OCI-LY7 (cell line): Measurements from ENCODE around the gene KLHL25. TPM values are rescaled to one million over a fixed set of nuclear protein-coding genes. Genes with fewer than 3 reads are reported as not detected.
A peak's percentile ranks its signal among the peaks of the same experiment; 100 is the strongest.

Experiments
- BruUV-seq: library from RNA; stranded (reverse); fragments of 400-500 nt; replicated peaks from 2 replicates; lab custom pipeline; 2021; lab: Mats Ljungman, UMichigan
- CTCF ChIA-PET: fragments of 300-600 bp; sonication (Branson Sonifier 250); formaldehyde crosslinking; loops from one replicate; lab custom pipeline; 2022; ENCODE audit warnings: antibody characterized with exemption; ENCODE audit not compliant: unreplicated experiment; lab: Charles Lee
- POLR2A ChIA-PET: fragments of 300-600 bp; sonication (Branson Sonifier 250); formaldehyde crosslinking; loops from one replicate; lab custom pipeline; 2022; ENCODE audit warnings: antibody characterized with exemption; lab: Charles Lee
- DNase-seq: peaks from one replicate; pipeline ENCODE4 v3.0.0-alpha.2; 2015; ENCODE audit warnings: low spot score
- H2AFZ ChIP-seq: fragments of 200-600 bp; sonication (generic), shearing (Covaris generic); 2 replicates; pipeline ENCODE4 v1.6.1; 2014; ENCODE audit warnings: mild to moderate bottlenecking, antibody characterized with exemption, low read length, moderate library complexity
- H3K27ac ChIP-seq: fragments of 200-600 bp; sonication (generic); 2 replicates; pipeline ENCODE4 v1.5.1; 2014; ENCODE audit warnings: mixed run types, low read depth, mild to moderate bottlenecking, moderate library complexity, low read length, inconsistent platforms; ENCODE audit not compliant: poor library complexity, severe bottlenecking
- H3K36me3 ChIP-seq: fragments of 200-600 bp; sonication (generic); 2 replicates; pipeline ENCODE4 v1.6.1; 2014; ENCODE audit warnings: mild to moderate bottlenecking, antibody characterized with exemption, low read length, moderate library complexity, mixed read lengths; ENCODE audit not compliant: insufficient read depth
- H3K4me1 ChIP-seq: fragments of 200-600 bp; sonication (generic); 2 replicates; pipeline ENCODE4 v1.5.1; 2014; ENCODE audit warnings: mild to moderate bottlenecking, low read length; ENCODE audit not compliant: insufficient read depth, poor library complexity, severe bottlenecking
- H3K4me2 ChIP-seq: fragments of 200-600 bp; sonication (generic); 2 replicates; pipeline ENCODE4 v1.6.1; 2014; ENCODE audit warnings: mild to moderate bottlenecking, low read length
- H3K4me3 ChIP-seq: fragments of 200-600 bp; sonication (generic); 2 replicates; pipeline ENCODE4 v1.5.1; 2014; ENCODE audit warnings: mild to moderate bottlenecking, low read depth, low read length; ENCODE audit not compliant: poor library complexity, severe bottlenecking
- H3K79me2 ChIP-seq: fragments of 200-600 bp; sonication (generic); 2 replicates; pipeline ENCODE4 v1.6.1; 2016; ENCODE audit warnings: low read depth, mild to moderate bottlenecking, low read length, moderate library complexity, mixed read lengths; ENCODE audit not compliant: insufficient read depth
- H3K9me2 ChIP-seq: fragments of 200-600 bp; sonication (generic); 2 replicates; pipeline ENCODE4 v1.6.1; 2016; ENCODE audit warnings: mild to moderate bottlenecking, low read length, mixed read lengths; ENCODE audit not compliant: insufficient read depth
- H3K9me3 ChIP-seq: fragments of 200-600 bp; sonication (generic); 2 replicates; pipeline ENCODE4 v1.6.1; 2014; ENCODE audit warnings: mild to moderate bottlenecking, mixed run types, low read length, mixed read lengths
- H4K20me1 ChIP-seq: fragments of 200-600 bp; sonication (generic); 2 replicates; pipeline ENCODE4 v1.6.1; 2014; ENCODE audit warnings: mild to moderate bottlenecking, antibody characterized with exemption, low read length, moderate library complexity, mixed read lengths; ENCODE audit not compliant: insufficient read depth
- CTCF ChIP-seq: fragments of 200-600 bp; sonication (generic); conservative IDR thresholded peaks from 2 replicates; pipeline ENCODE4 v1.5.1; 2014; ENCODE audit warnings: mild to moderate bottlenecking, antibody characterized with exemption, low read length, moderate library complexity, mixed read lengths
- EZH2phosphoT487 ChIP-seq: fragments of 200-600 bp; sonication (generic); IDR thresholded peaks from 2 replicates; pipeline ENCODE4 v1.6.1; 2018; ENCODE audit warnings: low read depth, borderline replicate concordance, mild to moderate bottlenecking, mixed run types, antibody characterized with exemption, low read length, moderate library complexity, mixed read lengths
- intact Hi-C: fragments of 100-400 bp; cut with micrococcal nuclease; formaldehyde crosslinking; loops from one replicate; pipeline ENCODE4 v1.10.0; 2022; ENCODE audit not compliant: unreplicated experiment
- total RNA-seq, 2 experiments: library from RNA; depleted of rRNA in 1 of 2; stranded (reverse); fragments of >200 nt in 1 of 2; shearing (Covaris generic) in 1 of 2; gene quantifications; 2 replicates each; pipeline ENCODE4 v1.2.3, GENCODE V29; 2014 to 2022

KLHL25 gene
- total RNA-seq, 2 experiments from 2014 or later = 5.1 to 7.7 TPM

- H4K20me1 ChIP-seq = no peaks in the 10 kb centered on the region
- intact Hi-C loops = no loop called here
- no peak for DNase-seq
- TF ChIP-seq CTCF = 0 out of 2 replicates have a peak, but pooled peaks have one; percentile 17
- no peak for TF ChIP-seq EZH2phosphoT487
- H2AFZ ChIP-seq = no peak overlapping the region
- CTCF ChIA-PET = no interaction called here
- no peaks in the 10 kb centered on the region for H3K9me2 ChIP-seq
- no peaks in the 10 kb centered on the region for H3K79me2 ChIP-seq
- BruUV-seq = no TSS peak
- POLR2A ChIA-PET = no interaction called here
- H3K9me3 ChIP-seq = no peaks in the 10 kb centered on the region
- H3K4me2 ChIP-seq = no peak overlapping the region
- H3K4me3 ChIP-seq = no peak overlapping the region
- no peak overlapping the region for H3K27ac ChIP-seq
- H3K4me1 ChIP-seq = no peaks in the 10 kb centered on the region
- peaks cover 58% of the 10 kb centered on the region for H3K36me3 ChIP-seq
Measured at GRCh38 chr15:85748729-85749128, 46.0 kb downstream of the KLHL25 start.

DNA sequence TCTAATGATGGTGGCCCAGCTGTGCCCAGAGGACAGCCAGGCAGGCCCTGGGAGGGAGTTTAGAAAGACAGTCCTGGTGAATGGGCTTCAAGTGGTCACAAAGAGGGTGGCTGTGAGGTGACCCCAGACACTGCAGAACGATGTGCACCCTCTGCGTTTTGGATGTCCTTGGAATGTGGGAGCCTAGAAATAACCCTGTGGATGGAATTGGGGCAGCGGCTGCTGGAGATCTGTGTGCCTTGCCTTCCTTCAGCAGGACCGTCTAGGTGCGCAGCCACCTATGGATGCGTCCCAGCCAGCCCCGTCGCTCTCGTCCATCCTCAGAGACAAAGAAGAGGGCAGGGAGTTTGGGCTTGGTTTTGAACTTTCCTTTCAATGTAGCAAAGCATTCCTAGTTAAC is 46.5 kb downstream of the KLHL25 start:
- POLR2A ChIA-PET = no interaction called here
- BruUV-seq = no TSS peak

More for the DNA sequence above, 46.5 kb downstream of the KLHL25 start:
- intact Hi-C loops = no loop called here
- Histone ChIP-seq H3K27ac (no peak overlapping the region), H3K4me1 (no peaks in the 10 kb centered on the region), H3K36me3 (peaks cover 64% of the 10 kb centered on the region), H3K9me3 (no peaks in the 10 kb centered on the region), H3K9me2 (no peaks in the 10 kb centered on the region), H4K20me1 (no peaks in the 10 kb centered on the region), H2AFZ (no peak overlapping the region), H3K79me2 (no peaks in the 10 kb centered on the region), H3K4me2 (no peak overlapping the region), H3K4me3 (no peak overlapping the region)
- CTCF ChIA-PET = no interaction called here
- DNase-seq = no peak
- no peak for TF ChIP-seq EZH2phosphoT487
- TF ChIP-seq CTCF = no peak
